ENCODE data around the gene DOCK4. TPM values are rescaled to one million over a fixed set of nuclear protein-coding genes. Genes with fewer than 3 reads are reported as not detected.

DOCK4 gene
- total and polyA plus RNA-seq, 10 of the 15 experiments (the other 5 are each of a cell fraction or from before 2014, with no cell fraction given): 0.03 to 0.73 (median 0.38) TPM

DNA sequence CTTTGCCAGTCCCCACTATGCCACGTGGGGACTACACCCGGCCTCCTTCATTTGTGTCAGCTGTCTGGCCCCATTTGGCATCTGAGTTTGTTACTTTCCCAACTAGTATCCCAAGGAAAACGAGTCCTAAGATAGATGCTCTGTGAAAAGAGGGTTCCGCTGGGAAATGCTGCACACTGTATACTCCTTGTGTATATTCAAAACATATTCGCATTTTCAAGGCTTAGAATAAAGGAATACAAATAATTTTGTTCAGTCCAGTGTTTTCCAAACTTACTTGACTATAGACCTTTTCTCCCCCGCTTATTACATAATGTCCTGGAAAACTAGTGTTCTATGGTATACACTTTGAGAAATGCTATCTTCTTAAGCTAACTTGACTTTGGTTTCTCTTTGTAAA lies 476.1 kb downstream of the DOCK4 start:
- Histone ChIP-seq H3K4me3 (no peak overlapping the region), H3K9ac (ENCODE audit: control insufficient read depth, insufficient read depth, low read length) (no peak overlapping the region), H4K20me1 (ENCODE audit: control insufficient read depth, insufficient read depth) (no peaks in the 10 kb centered on the region), H3K27me3 (replicated peaks in 1 of 2; ENCODE audit: control insufficient read depth in 2 of 2, insufficient read depth in 2 of 2, low read length in 1 of 2) (no peaks in the 10 kb centered on the region), H2AFZ (ENCODE audit: control insufficient read depth, low read depth, low read length) (no peak overlapping the region), H3K79me2 (ENCODE audit: control insufficient read depth, insufficient read depth, low read length) (no peaks in the 10 kb centered on the region), H3K4me1 (ENCODE audit: control insufficient read depth, insufficient read depth, low read length) (no peaks in the 10 kb centered on the region), H3K36me3 (ENCODE audit: control insufficient read depth in 2 of 2, insufficient read depth in 2 of 2, low read length in 1 of 2) (no peaks in the 10 kb centered on the region), H3K9me3 (replicated peaks; ENCODE audit: control insufficient read depth, insufficient read depth, low read length) (no peaks in the 10 kb centered on the region), H3K4me2 (ENCODE audit: control insufficient read depth, insufficient read depth) (no peak overlapping the region), H3K27ac (ENCODE audit: control insufficient read depth, insufficient read depth) (no peak overlapping the region)
- ChIA-PET CTCF (interaction anchor here (0.6 to 2.4 kb wide), 11 partner anchors 8 to 1739 kb away, joined by 3 to 13 read pairs (median 4); no protein-coding TSS in a partner anchor), RAD21 (ENCODE audit: unreplicated experiment) (interaction anchor here (0.8 kb wide), 1 partner anchor 10 kb away, joined by 3 read pairs; no protein-coding TSS in a partner anchor), SMC1A (ENCODE audit: uncharacterized antibody, unreplicated experiment) (interaction anchor here (0.5 to 1.5 kb wide), 6 partner anchors 25 to 1889 kb away, joined by 3 to 4 read pairs (median 3); no protein-coding TSS in a partner anchor), POLR2A (no interaction called here)
- WGBS (ENCODE audit: insufficient coverage, insufficient replicate concordance, low lambda C conversion rate, missing lambda C conversion rate): 41% methylated on average over 6 of the region's 6 CpGs
- intact Hi-C loops (cut with micrococcal nuclease; ENCODE audit: unreplicated experiment) (loop anchor here (5.0 to 10.0 kb wide), 3 partner anchors 403 to 1165 kb away; no protein-coding TSS in a partner anchor), in situ Hi-C loops (cut with MboI) (loop anchor here (5.0 to 10.0 kb wide), 3 partner anchors 235 to 638 kb away; partner anchors contain the start of gene LRRN3)
- DNase-seq (ENCODE audit: low read depth, low spot score) (no peak), ATAC-seq (no peak), FAIRE-seq (no peak)
- TF ChIP-seq POLR2AphosphoS2 (IDR thresholded peaks at IDR 0.05; ENCODE audit: low read depth, low read length) (no peak), TCF3 (IDR thresholded peaks at IDR 0.05; ENCODE audit: borderline replicate concordance, insufficient read depth, low read depth, low read length) (no peak), STAT3 (IDR thresholded peaks at IDR 0.05; ENCODE audit: low read depth, low read length) (no peak), NFIC (IDR thresholded peaks at IDR 0.05; ENCODE audit: low read depth, low read length) (no peak), CREM (IDR thresholded peaks at IDR 0.05; ENCODE audit: low read depth) (no peak), RCOR1 (conservative IDR thresholded peaks at IDR 0.05; ENCODE audit: low read depth, low read length) (no peak), IKZF1 (conservative IDR thresholded peaks at IDR 0.05) (no peak), YBX1 (IDR thresholded peaks at IDR 0.05) (no peak)
- TF ChIP-seq, protein P1, sequence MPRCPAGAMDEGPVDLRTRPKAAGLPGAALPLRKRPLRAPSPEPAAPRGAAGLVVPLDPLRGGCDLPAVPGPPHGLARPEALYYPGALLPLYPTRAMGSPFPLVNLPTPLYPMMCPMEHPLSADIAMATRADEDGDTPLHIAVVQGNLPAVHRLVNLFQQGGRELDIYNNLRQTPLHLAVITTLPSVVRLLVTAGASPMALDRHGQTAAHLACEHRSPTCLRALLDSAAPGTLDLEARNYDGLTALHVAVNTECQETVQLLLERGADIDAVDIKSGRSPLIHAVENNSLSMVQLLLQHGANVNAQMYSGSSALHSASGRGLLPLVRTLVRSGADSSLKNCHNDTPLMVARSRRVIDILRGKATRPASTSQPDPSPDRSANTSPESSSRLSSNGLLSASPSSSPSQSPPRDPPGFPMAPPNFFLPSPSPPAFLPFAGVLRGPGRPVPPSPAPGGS (IDR thresholded peaks at IDR 0.05; ENCODE audit: borderline replicate concordance, insufficient read depth, low read depth, low read length, poor library complexity, severe bottlenecking): no peak
- TF ChIP-seq, protein P2, sequence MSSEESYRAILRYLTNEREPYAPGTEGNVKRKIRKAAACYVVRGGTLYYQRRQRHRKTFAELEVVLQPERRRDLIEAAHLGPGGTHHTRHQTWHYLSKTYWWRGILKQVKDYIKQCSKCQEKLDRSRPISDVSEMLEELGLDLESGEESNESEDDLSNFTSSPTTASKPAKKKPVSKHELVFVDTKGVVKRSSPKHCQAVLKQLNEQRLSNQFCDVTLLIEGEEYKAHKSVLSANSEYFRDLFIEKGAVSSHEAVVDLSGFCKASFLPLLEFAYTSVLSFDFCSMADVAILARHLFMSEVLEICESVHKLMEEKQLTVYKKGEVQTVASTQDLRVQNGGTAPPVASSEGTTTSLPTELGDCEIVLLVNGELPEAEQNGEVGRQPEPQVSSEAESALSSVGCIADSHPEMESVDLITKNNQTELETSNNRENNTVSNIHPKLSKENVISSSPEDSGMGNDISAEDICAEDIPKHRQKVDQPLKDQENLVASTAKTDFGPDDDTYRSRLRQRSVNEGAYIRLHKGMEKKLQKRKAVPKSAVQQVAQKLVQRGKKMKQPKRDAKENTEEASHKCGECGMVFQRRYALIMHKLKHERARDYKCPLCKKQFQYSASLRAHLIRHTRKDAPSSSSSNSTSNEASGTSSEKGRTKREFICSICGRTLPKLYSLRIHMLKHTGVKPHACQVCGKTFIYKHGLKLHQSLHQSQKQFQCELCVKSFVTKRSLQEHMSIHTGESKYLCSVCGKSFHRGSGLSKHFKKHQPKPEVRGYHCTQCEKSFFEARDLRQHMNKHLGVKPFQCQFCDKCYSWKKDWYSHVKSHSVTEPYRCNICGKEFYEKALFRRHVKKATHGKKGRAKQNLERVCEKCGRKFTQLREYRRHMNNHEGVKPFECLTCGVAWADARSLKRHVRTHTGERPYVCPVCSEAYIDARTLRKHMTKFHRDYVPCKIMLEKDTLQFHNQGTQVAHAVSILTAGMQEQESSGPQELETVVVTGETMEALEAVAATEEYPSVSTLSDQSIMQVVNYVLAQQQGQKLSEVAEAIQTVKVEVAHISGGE (CRISPR knock-in tag; IDR thresholded peaks at IDR 0.05): no peak
- no TSS peak for BruUV-seq (replicated peaks)
